Measurements from ENCODE around the gene PHEX. TPM values are rescaled to one million over a fixed set of nuclear protein-coding genes. Genes with fewer than 3 reads are reported as not detected.

Gene PHEX
- total RNA-seq, 4 donors from 2014 or later = 0.52 to 1.2 (median 0.65) TPM

GRCh38 chrX:22012051-22012450 is 20.1 kb upstream of the PHEX start:
- 31% methylated on average over 5 of the region's 5 CpGs for WGBS
- no peak overlapping the region for H3K27ac ChIP-seq (replicated peaks in 1 of 4)
- intact Hi-C loops (cut with DNase I) = no loop called here
- no peaks in the 10 kb centered on the region for H3K36me3 ChIP-seq
- no peak overlapping the region for H3K4me3 ChIP-seq
- no peaks in the 10 kb centered on the region for H3K27me3 ChIP-seq
- DNase-seq (ENCODE audit: extremely low spot score) = no peak
- H3K9me3 ChIP-seq = peaks cover 0 to 9% (median 0%) of the 10 kb centered on the region in 4 donors
- no peak for TF ChIP-seq CTCF (IDR thresholded peaks at IDR 0.05)
- no peak for TF ChIP-seq EP300 (IDR thresholded peaks at IDR 0.05)
- no peak for TF ChIP-seq POLR2A (IDR thresholded peaks at IDR 0.05; ENCODE audit: low read depth)
- TF ChIP-seq POLR2AphosphoS5 (IDR thresholded peaks at IDR 0.05) = no peak
- no peaks in the 10 kb centered on the region for H3K4me1 ChIP-seq

- H3K4me1 ChIP-seq = no peaks in the 10 kb centered on the region
- no peaks in the 10 kb centered on the region for H3K36me3 ChIP-seq
- no peak for DNase-seq (ENCODE audit: extremely low spot score)
- intact Hi-C loops (cut with DNase I) = no loop called here
- TF ChIP-seq CTCF (IDR thresholded peaks at IDR 0.05) (no peak), POLR2A (IDR thresholded peaks at IDR 0.05; ENCODE audit: low read depth) (no peak), EP300 (IDR thresholded peaks at IDR 0.05) (no peak)
- peaks cover 0 to 9% (median 0%) of the 10 kb centered on the region in 4 donors for H3K9me3 ChIP-seq
- no peak overlapping the region for H3K4me3 ChIP-seq
- WGBS = 81% methylated on average over 7 of the region's 7 CpGs
- H3K27me3 ChIP-seq = no peaks in the 10 kb centered on the region
- no peak overlapping the region for H3K27ac ChIP-seq (replicated peaks in 1 of 4)
These were observed 19.2 kb upstream of the PHEX start for GRCh38 chrX:22012931-22013330.

GRCh38 chrX:22015139-22015750 is 16.9 kb upstream of the PHEX start:
- Histone ChIP-seq H3K36me3 (no peaks in the 10 kb centered on the region), H3K4me3 (no peak overlapping the region), H3K27me3 (no peaks in the 10 kb centered on the region), H3K9me3 (no peaks in the 10 kb centered on the region), H3K4me1 (no peaks in the 10 kb centered on the region), H3K27ac (replicated peaks in 1 of 4) (no peak overlapping the region)
- DNase-seq (ENCODE audit: extremely low spot score) = no peak
- TF ChIP-seq POLR2A (IDR thresholded peaks at IDR 0.05; ENCODE audit: low read depth) = no peak
- no peak for TF ChIP-seq POLR2AphosphoS5 (IDR thresholded peaks at IDR 0.05)
- no peak for TF ChIP-seq EP300 (IDR thresholded peaks at IDR 0.05)
- TF ChIP-seq CTCF (IDR thresholded peaks at IDR 0.05) = no peak
- intact Hi-C loops (cut with DNase I) = no loop called here
- 76% methylated on average over 9 of the region's 9 CpGs for WGBS

- DNase-seq (ENCODE audit: extremely low spot score) = no peak
- Histone ChIP-seq H3K36me3 (no peaks in the 10 kb centered on the region), H3K27me3 (no peaks in the 10 kb centered on the region), H3K9me3 (no peaks in the 10 kb centered on the region), H3K4me1 (no peaks in the 10 kb centered on the region), H3K27ac (replicated peaks in 1 of 4) (no peak overlapping the region), H3K4me3 (no peak overlapping the region)
- intact Hi-C loops (cut with DNase I) = no loop called here
- 80% methylated on average over 10 of the region's 10 CpGs for WGBS
- no peak for TF ChIP-seq POLR2A (IDR thresholded peaks at IDR 0.05; ENCODE audit: low read depth)
- no peak for TF ChIP-seq CTCF (IDR thresholded peaks at IDR 0.05)
- no peak for TF ChIP-seq POLR2AphosphoS5 (IDR thresholded peaks at IDR 0.05)
- TF ChIP-seq EP300 (IDR thresholded peaks at IDR 0.05) = no peak
These were observed 10.3 kb upstream of the PHEX start for GRCh38 chrX:22021751-22022324.

GRCh38 chrX:22024577-22024976 is 7.5 kb upstream of the PHEX start:
- no peaks in the 10 kb centered on the region for H3K9me3 ChIP-seq
- WGBS = 61% methylated on average over 2 of the region's 2 CpGs
- TF ChIP-seq POLR2A (IDR thresholded peaks at IDR 0.05; ENCODE audit: low read depth) = no peak
- TF ChIP-seq EP300 (IDR thresholded peaks at IDR 0.05) = no peak
- no peak for TF ChIP-seq CTCF (IDR thresholded peaks at IDR 0.05)
- intact Hi-C loops (cut with DNase I) = no loop called here
- no peak overlapping the region for H3K27ac ChIP-seq (replicated peaks in 1 of 4)
- H3K36me3 ChIP-seq = no peaks in the 10 kb centered on the region
- H3K27me3 ChIP-seq = no peaks in the 10 kb centered on the region
- DNase-seq (ENCODE audit: extremely low spot score) = no peak
- no peak overlapping the region for H3K4me3 ChIP-seq
- H3K4me1 ChIP-seq = no peaks in the 10 kb centered on the region

Data from esophagus muscularis mucosa (tissue), 4 donors.